Superior temporal gyrus (tissue), 1 donor: ENCODE data around the gene NOLC1.
A peak's percentile ranks its signal among the peaks of the same experiment; 100 is the strongest.

Experiments
- DNase-seq: peaks from one replicate; pipeline ENCODE4 v3.0.0-alpha.2; 2016; ENCODE audit errors: extremely low spot score

Gene NOLC1

GRCh38 chr10:102151774-102152544 lies at the start of gene NOLC1:
Gene NOLC1 (plus strand): TSS chr10:102152389. CDS start chr10:102152411, 22 bp downstream.
- DNase-seq, result peak; percentile 98

GRCh38 chr10:102102421-102102820 lies 49.8 kb upstream of the NOLC1 start:
- DNase-seq, result no peak

DNA sequence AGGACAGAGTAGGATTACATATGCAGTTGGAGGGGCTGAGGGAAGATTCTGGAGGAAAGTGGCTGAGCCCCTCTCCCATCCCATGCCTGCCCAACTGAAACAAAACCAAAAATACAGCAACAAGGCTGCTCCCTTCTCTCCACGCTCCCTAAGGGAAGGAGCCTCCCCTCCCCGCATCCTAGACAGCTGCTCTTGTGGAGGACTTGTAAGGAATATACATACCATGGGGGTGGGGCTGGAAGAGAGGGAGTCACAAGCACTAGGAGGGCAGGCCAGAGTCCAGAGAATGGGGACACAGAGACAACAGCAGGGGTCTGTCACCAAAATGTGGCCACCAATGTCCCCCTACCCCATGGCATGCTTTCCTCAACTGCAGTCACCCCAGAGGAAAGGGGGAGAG lies 45.2 kb upstream of the NOLC1 start:
- no peak for DNase-seq

DNA sequence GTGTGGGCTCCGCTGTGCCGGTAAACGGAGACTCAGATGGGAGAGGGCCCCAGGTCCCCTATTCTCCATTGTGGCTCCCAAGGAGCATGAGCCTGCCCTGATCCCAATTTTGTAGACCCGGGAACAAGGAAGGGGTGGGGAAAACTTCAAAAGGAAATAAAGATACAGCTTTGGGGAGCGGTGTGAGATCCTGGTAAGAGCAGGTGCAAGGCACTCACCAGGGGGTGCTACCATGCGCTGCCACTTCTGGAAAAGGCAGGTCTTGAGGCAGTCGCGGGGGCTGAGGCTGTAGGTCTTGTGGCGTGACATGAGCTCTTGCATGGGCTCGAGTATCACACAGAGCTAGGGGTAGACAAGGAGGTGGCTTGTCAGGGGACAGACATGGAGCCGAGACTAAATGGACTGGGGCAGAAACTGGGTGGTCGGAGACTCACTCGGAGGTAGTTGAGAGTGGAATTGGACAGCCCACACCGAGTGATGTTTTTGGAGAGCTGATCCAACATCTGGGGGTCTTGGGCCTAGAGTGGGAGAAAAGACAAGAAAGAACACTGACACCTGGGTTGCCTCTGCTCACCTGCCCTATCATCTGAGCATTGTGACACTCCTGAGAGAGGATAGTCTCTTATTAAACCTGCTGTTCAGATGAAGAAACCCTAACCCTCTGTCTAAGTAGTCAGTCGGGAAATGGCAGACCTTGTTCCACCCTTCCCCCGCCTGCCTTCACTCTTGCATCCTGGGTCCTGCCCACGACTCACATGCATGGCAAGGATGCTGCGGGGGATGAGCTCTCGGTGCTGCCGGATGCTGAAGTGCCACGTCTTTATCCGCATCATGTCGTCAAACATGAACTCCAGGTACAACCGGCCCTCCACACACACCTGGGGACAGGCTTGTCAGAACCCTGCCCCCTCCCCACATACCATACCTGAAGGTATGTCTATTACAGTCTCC lies 42.7 kb upstream of the NOLC1 start:
- DNase-seq, result no peak

GRCh38 chr10:102111276-102111675 lies 40.9 kb upstream of the NOLC1 start:
- DNase-seq, result no peak

DNA sequence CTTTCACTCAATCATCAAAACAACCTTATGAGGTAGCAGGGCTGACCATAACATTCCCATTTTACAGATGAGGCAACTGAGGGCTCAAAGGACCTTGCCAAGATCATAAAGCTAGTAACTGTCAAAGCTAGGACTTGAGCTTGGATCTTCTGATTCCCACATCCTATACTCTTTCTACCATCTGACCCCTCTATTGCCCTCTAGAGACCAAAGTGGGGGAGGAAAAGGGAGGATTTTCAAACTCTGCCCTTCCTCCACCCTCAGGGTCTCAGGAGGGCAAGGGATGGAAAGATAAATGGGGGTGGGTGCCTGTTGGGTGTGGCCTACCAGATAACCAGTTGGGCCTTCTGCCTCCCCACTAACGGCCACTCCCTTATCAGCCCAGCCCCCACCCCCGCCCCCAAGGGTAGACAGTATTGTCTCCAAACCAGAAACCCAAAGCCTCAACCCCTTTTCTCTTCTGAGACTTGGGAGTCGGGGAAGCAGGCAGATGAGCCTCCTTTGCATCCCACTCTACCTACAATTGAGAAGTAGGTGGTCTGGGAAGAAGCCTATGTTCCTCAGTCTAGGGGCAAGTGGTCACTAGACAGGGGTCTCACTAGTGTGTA lies 39.9 kb upstream of the NOLC1 start:
- no peak for DNase-seq

DNA sequence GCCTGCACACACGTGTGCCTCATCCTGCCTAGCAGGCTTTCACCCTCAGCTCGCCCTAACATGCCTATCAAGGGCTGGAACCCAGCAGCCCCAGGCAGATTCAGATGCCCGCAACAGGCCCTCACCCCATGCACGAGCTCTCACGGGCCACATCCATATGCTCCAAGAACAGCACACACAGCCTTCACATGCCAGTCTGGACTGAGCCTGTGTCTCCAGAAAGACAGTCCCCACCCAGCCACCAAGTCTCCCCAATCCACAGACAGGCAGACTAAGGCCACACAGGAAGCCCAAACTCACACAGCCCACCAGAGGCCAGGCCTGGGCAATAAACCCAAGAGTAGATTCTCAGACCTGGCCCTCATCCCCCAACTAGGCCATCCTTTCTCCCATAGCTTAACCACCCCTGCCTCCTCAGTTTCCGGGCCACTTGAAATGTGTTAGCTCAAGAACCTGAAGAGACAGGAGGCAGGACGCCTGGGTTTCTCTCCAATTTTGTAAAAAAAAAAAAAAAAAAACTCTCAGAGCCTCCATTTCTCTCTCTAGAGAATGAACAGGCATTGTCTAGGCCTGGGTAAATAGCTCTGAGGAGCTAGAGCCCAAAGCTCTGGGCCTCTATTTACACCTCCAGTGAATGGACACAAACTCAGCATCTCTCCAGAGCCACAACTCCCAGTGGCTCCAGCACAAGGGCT lies 38.8 kb upstream of the NOLC1 start:
- DNase-seq, result no peak

DNA sequence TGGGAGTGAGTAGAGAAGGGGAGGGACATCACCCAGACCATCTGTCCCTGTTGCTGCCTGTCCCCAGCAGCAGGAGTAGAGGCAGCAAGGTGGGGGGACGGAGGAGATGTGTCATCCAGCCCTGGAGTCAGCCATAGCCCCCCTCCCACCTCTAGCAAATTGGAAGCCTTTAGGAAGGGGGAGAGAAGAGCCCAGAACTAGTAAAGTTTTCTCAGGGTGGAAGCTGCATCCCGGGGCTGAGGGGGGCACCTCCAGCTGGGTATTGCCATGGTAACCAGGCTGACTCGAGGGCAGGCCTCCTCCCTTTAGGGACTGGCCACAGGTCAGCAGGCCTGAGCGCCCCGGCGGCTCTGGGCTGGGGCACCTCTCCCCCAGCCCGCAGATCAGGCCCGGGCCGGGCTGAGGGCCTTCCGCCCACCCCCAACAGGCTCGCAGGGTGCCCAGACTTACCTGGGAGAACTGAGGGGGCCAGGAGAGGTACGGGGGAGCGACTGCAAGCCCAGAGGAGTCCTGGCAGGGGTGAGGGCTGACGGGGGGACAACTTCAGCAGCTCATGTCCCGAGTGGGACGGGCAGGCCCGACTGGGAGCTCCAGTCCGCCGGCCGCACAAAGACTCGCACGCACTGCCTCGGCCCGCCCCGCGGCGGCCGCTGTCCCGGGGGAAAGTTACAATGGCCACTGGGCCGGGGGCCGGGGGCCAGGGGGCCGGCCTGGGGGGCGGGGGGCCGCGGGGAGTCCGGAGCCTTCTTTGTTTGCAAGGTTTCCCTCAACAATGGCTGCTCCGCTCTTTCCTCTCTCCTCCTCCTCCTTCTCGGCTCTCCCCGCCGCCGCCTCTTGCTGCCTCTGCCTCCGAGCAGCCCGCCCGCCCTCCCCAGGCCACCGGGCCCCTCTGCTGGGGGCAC lies 38.0 kb upstream of the NOLC1 start:
- no peak for DNase-seq

DNA sequence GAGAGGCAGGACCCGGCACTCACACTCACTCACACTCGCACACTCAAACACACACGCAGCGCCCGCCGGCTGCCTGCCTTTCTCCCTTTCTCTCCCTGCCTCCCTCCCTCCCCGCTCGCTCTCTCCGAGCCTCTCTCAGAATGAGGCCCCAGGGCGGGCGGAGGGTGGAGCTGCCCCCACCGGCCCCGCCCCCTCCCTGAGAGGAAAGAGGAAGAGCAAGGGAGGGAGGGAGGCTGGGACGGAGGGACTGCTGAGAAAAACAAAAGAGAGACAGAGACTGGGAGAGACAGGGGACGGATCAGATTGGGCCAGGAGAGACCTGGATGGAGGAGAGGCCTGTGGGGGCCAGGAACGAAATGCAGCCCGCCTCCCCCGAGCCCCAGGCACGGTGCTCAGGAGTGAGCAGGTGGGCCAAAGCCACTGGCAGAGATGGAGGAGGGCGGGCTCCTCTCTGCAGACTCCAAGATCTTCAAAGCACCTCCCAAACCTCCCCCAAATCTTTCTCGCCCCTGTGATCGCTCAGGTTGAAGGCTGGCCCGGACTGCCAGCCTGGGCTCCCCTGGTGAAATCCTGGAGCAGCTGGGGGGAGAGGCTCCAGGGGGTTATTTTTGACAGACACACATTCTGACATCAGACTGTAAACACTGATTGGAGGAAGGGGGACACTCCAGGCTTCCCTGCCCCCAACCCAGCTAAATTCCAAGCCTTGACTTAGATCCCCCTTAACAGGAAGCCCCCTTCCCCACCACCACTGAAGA lies 37.1 kb upstream of the NOLC1 start:
- peak; percentile 91 for DNase-seq

- peak; percentile 33 for DNase-seq
Observed at GRCh38 chr10:102115775-102116174, 36.4 kb upstream of the NOLC1 start.

- no peak for DNase-seq
Observed at GRCh38 chr10:102116656-102117055, 35.5 kb upstream of the NOLC1 start.

- peak; percentile 83 for DNase-seq
Observed at GRCh38 chr10:102117391-102118159, 34.6 kb upstream of the NOLC1 start.

DNA sequence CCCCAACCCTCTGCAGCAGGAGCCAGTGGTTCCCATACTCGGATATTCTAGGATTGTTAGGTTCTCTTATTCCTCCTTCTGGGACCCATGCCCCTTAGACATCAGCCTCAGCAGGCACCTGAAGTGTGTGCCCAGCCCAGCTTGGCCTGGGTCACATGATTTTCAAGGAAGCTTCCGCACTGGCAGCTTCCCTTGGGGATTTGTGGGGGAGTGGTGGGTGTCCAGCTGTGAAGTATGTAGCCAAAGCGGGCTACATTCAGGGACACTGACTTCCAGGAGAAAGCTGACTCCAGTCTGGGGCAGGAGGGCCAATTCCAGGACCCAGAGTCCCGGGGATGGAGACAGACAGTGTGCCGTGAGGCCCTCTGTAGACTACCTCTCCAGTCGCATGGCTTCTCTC lies 33.3 kb upstream of the NOLC1 start:
- DNase-seq, result peak; percentile 48

- no peak for DNase-seq
Observed at GRCh38 chr10:102119417-102120141, 32.6 kb upstream of the NOLC1 start.

- DNase-seq, result peak; percentile 88
Observed at GRCh38 chr10:102120142-102120990, 31.8 kb upstream of the NOLC1 start, which contains the start of gene LDB1. Gene LDB1 (minus strand): TSS chr10:102120368. CDS start chr10:102120110, 258 bp downstream.

GRCh38 chr10:102120991-102121738 lies 31.0 kb upstream of the NOLC1 start:
- DNase-seq, result peak; percentile 67
